NCI-H1417 (cell line): ENCODE measurements around the gene IL17C.

Experiments used
- DNase-seq, 3 experiments: peaks; one replicate each; lab custom pipeline; 2025; lab: John Stamatoyannopoulos, UW

IL17C gene

DNA sequence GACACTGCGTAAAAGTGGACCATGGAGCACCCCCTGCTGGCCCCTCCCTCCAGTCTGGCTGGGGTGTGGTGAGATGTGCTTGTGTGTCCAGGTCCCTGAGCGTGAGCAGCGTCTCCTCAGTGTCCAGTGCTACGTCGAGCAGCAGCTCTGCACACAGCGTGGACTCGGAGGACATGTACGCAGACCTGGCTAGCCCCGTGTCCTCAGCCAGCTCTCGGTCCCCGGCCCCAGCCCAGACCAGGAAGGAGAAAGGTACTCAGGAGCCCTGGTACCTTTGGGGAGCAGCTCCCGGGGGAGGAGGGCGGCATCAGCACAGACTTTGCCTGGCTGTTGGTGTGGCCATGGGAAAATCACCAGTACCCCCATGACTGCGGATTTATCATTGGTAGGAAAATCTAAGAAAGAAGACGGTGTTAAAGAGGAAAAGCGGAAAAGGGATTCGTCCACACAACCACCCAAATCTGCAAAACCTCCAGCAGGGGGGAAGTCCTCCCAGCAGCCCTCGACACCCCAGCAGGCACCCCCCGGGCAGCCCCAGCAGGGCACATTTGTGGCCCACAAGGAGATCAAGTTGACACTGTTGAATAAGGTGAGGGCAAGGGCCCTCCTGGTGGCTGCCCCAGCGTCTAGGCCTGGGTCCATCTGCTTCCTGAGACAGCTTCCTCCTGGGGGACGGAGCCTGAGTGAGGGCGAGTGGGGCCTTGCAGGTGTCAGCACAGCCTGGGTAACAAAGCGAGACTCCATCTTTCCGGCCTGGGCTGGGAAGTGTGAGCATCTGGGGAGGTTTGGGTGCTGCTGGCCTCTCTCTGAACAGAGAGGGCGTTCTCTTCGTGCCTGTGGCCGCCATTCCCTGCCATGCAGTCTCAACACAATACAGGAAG is 10.6 kb upstream of the IL17C start:
- no peak for DNase-seq

- DNase-seq: no peak
Measured at GRCh38 chr16:88628512-88628974, 9.8 kb upstream of the IL17C start.

DNA sequence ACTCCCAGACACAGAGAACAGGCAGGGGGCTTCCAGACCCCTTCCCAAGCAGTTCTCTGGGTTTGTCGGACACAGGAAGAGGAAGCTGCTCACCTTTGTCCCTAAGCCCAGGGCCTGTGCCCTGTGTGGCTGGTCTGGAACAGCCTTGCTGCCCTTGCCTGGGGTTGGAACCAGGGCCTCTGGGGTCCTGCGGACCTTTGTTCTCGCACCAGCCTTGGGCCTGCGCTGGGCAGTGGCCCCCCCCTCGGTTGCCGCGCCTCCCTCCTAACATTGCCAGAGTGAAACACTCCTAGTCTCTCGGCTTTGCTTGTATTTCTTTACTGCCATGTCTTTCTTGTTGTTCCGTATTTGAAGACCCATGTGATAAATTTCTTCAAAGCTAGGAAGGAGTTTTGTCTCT is 8.5 kb upstream of the IL17C start:
- DNase-seq: no peak

DNA sequence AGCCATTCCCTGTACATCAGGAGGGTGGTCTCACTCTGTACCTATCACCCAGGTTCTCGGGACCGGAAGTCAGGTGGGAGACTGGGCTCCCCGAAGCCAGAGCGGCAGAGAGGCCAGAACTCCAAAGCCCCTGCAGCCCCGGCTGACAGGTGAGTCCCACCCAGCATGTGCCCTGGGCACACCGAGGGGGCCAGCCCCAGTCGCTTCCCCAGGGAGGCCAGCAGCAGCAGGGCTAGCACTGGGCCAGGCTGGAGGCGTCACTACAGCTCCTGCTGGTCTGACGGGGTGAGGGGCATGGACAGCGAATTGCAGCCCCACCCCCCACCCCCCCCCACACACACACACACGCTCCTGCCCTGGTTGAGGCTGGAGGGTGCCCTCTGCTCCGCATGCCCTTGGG is 7.9 kb upstream of the IL17C start:
- no peak for DNase-seq

DNA sequence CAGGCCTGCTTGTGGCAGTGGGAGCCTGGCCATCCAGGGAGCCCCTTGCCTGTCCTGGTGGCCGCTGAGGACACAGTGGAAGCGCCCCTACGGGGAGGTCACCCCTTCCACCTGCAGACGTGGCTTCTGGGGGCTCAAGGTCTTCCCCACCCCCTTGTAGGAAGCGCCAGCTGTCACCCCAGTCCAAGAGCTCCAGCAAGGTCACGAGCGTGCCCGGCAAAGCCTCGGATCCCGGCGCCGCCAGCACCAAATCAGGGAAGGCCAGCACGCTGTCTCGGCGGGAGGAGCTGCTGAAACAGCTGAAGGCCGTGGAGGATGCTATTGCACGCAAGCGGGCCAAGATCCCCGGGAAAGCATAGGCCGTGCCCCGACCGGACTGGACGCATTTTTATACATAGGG is 7.4 kb upstream of the IL17C start:
- no peak for DNase-seq

- DNase-seq: no peak
Measured at GRCh38 chr16:88631384-88631783, 7.0 kb upstream of the IL17C start.

DNA sequence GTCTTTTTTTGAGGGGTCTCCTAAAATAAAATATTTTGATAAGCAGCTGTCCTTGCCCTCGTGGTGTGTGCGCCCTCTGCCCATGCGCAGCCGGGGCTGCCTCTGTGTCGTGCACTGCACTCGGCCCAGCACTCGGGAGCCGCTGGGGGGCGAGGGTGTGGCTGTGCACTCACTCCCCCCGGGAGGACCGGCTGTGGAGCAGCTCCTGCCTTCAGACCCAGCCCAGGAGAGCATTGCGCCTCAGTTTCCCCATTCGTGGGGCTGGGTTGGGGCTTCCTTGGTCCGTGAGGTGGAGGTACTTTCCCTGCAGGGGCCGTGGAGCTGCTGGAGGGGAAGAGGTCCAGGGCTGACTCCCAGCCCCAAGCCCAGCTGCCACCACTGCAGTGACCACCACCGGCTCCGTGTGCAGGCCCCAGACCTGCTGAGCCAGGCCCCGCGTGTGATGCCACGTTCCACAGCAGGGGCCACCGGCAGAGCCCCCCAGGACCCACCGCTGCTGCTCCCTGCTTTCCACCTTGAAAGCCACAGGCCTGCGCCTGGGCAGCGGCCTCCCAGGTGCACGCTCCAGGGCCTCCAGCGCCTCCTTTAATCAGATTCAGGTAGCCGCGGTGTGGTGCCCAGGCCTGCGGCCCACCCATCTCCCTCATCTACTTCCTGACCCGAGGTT is 6.3 kb upstream of the IL17C start:
- DNase-seq: no peak

- DNase-seq: no peak
Measured at GRCh38 chr16:88632587-88632930, 5.8 kb upstream of the IL17C start.

DNA sequence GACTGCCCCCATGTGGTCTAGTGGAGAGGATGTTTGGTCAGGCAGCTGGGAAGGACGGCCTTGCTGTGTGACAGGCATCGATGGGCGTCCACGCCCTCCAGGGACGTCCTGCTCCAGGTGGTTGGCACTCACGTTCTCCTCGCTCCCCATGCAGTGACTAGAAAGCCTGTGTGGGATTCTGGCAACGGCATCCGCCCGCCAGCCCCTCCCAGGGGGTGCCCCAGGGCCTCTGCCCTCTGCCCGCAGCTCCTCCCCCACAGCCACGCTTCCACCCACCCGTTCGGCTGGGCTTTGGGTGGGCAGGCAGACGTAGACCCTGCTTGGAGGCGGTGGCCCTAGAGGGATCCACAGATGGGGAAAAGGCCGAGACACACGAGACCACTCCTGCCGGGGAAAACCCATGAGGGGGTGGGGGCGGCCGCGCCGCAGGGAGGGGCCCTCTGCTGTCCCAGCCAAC is 4.7 kb upstream of the IL17C start:
- DNase-seq: no peak

- DNase-seq: no peak
Measured at GRCh38 chr16:88634141-88634993, 4.0 kb upstream of the IL17C start.

DNA sequence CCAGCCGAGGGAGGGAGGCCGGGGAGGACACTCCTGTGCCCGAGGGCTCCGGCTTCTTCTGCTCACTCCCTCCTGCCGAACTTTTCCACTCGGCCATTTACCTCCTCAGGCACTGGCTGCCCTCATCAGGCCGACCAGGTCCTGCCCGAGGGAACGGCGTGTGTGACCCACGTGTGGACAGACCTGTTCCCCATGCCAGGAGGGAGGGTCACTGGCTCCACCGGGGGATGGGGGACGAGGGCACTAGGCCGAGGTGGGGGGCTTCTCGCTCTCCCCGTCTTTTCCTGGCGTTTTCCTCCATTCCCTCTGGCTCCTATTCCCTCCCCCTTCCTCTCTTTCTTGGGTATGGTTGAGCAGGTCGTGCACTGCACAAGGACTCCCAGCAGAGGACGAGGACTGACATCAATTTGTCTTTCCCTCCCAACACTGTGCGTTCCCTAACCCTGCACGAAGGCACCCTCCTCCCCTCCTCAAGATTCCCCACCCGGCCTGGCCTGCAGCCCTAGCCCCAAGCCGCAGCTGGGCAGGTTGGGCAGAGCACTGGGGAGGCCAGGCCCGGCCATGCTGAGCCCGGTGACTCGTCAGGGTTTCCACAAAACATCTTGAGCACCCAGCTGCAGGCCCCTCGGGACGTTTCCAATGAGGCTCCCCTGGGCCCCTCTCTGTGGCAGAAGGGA is 3.2 kb upstream of the IL17C start:
- no peak for DNase-seq

GRCh38 chr16:88635671-88636319 is 2.6 kb upstream of the IL17C start:
- DNase-seq: peak in 1 of 3 experiments; percentile 13

- no peak for DNase-seq
Measured at GRCh38 chr16:88636488-88637265, 1.7 kb upstream of the IL17C start.

GRCh38 chr16:88639231-88640038 is 1.1 kb downstream of the IL17C start:
- peak in 1 of 3 experiments; percentile 48 for DNase-seq

- DNase-seq: no peak
Measured at GRCh38 chr16:88640039-88640495, 1.7 kb downstream of the IL17C start.

DNA sequence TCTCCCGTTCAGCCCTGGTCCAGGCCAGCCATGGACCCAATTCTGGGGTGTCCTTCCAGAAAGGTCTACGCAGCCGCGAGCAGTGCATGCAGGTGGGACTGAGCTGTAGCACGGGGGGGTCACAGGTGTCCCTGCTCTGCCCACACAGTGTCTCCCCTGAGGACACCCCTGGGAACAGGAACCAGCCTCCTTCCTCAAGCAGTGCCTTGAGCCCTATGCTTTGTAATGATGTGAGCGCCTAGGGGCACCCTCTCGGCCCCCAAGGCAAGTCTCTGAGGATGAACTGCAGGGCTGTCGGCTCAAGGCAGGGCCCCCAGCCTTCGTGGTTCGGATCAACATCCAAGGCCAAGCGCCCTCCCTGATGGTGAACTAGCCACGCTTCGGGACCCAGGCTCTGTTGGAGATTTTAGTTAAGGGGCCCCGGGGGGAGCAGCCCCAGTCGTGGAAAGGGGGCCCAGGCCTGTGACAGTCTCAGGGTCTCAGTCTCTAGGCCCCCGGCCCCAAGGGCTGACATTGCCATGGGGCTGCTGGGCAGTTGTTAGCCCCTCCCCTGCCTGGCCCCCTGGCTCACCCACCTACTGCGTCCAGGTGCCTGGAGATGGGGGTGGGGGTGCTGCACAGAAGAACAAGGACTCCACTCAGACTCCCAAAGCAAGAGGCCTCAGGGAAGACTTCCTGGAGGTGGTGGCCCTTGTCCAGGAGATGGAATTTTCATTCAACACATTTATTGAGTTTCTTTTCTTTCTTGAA is 2.3 kb downstream of the IL17C start:
- no peak for DNase-seq

DNA sequence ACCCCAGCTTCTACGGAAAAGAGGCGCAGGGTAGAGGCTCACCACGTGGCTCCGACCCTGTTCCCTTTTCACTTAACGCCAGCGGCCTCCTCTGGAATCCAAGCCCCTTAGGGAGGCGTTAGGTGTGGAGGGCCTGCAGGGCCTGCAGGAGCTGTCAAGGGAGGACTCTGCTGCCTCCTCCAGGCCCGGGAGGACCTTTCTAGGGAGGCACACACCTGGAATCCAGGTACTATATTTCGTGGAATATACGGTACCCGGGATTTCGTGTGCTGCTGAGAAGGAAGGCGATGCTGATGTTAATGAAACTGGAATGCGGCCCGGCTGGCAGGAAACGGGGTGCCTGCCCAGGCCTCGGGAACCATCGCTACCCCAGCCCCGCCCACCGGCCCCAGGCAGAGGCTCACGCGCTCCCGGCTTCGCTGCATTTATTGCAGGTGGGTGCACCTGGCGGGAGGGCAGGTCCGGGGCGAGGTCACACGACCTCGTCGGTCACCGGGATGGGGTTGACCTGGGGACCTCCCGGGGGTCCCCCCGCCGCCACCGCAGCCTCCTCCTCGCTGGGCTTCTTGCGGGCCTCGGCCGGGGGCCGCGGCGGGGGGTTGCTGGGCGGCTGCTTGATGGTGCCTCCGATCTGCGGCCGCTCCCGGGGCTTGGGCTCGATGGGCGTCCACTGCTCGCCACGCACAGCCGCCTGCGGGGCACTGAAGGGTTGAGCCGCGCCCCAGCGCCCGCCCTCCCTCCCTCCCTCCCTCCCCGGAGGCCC is 4.7 kb downstream of the IL17C start:
- DNase-seq: no peak

- DNase-seq: no peak
Measured at GRCh38 chr16:88643644-88643932, 5.2 kb downstream of the IL17C start.
